SH-SY5Y (cell line): ENCODE measurements around the gene PIP5KL1.

Source experiments
- GATA2 ChIP-seq: IDR thresholded peaks from 2 replicates; pipeline ENCODE4 v1.6.1; 2011; ENCODE audit warnings: mild to moderate bottlenecking, low read depth, low read length
- GATA3 ChIP-seq: IDR thresholded peaks from 2 replicates; pipeline ENCODE4 v1.6.1; 2011; ENCODE audit warnings: low read depth, mild to moderate bottlenecking, low read length, moderate library complexity

- TF ChIP-seq GATA2: no peak
- no peak for TF ChIP-seq GATA3
Observed at GRCh38 chr9:127886401-127886972, 44.1 kb downstream of the PIP5KL1 start.
